ENCODE results near the gene GSS.

DNA sequence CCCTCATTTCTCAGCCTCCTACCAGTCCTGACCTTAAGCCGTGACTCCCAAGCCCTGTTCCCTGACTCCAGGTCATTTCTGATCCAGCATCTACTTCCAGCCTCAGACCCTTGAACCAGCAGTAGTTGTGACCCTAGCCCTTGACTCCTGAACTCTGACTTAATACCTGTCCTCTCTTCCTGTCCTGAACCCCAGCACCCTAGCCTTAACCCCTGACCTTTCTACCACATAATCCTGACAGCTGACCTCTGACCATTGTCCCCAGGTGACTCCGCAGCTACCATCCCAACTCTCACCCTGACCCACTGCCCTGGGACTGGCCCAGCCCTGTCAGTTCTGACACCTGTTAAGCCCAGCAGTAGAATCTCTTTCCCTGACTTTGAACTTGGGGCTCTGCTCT is 42.2 kb upstream of the GSS start:
- TF ChIP-seq, protein P1, sequence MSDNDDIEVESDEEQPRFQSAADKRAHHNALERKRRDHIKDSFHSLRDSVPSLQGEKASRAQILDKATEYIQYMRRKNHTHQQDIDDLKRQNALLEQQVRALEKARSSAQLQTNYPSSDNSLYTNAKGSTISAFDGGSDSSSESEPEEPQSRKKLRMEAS (IDR thresholded peaks at IDR 0.05): no peak
- no peak for TF ChIP-seq YY1 (IDR thresholded peaks at IDR 0.05)
- no peak for TF ChIP-seq RAD21 (IDR thresholded peaks at IDR 0.05)
- TF ChIP-seq RXRA (IDR thresholded peaks at IDR 0.05): peak; percentile 80 to 95
